ENCODE results near the gene CCDC187.

DNA sequence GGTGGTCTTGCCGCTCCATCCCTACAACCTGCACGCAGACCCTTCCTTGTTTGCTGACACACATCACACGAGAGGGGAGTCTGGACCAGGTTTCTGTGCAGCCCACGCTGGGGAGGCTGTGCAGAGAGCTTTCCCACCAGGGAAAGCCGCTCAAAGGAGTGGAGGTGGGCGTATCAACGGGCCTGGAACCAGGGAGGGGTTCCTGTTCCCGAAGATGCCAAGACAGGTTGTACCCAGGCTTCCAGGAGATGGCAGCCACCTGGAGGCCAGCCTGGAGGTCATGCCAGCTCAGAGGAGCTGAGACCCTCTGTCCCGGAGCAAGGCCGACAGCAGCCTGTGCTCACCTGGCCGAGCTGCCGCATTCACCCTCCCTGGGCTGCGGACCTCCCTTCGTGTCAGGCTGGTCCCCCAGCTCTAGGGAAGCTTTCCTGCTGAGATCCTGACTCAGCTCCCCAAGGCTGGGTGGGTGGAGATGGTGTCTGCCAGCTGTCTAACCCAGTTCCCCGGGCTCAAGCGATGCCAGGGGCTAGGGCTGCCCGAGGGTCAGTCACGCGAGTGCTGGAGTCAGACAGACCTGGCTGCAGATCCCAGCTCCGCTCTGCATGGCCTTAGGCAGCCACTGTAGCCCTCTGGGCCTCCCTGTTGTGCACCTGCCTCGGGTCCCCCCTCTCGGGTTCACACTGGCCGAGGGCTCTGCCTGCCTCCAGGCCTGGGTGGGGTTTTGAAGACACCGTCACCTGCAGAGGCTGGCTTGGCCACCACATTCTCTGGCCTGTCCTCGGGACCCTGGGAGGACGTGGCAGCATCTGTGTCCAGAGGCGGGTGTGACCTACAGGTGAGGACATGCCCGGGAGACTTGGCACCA is 29.7 kb downstream of the CCDC187 start:
- TF ChIP-seq POLR2A (IDR thresholded peaks at IDR 0.05), result no peak
- no peak for TF ChIP-seq EP300 (IDR thresholded peaks at IDR 0.05; ENCODE audit: low read depth)
- TF ChIP-seq, protein P1, sequence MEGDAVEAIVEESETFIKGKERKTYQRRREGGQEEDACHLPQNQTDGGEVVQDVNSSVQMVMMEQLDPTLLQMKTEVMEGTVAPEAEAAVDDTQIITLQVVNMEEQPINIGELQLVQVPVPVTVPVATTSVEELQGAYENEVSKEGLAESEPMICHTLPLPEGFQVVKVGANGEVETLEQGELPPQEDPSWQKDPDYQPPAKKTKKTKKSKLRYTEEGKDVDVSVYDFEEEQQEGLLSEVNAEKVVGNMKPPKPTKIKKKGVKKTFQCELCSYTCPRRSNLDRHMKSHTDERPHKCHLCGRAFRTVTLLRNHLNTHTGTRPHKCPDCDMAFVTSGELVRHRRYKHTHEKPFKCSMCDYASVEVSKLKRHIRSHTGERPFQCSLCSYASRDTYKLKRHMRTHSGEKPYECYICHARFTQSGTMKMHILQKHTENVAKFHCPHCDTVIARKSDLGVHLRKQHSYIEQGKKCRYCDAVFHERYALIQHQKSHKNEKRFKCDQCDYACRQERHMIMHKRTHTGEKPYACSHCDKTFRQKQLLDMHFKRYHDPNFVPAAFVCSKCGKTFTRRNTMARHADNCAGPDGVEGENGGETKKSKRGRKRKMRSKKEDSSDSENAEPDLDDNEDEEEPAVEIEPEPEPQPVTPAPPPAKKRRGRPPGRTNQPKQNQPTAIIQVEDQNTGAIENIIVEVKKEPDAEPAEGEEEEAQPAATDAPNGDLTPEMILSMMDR (IDR thresholded peaks at IDR 0.05), result no peak

All from transverse colon (tissue), 3 donors.